Caco-2 (cell line): ENCODE measurements around the gene ANP32A. TPM values are rescaled to one million over a fixed set of nuclear protein-coding genes. Genes with fewer than 3 reads are reported as not detected.

Source experiments
- BruUV-seq: library from RNA; stranded (reverse); fragments of 400-500 nt; replicated peaks from 2 replicates; lab custom pipeline; 2021; lab: Mats Ljungman, UMichigan
- CTCF ChIA-PET: fragments of 300-600 bp; sonication (Branson Sonifier 250); formaldehyde crosslinking; loops from one replicate; lab custom pipeline; 2022; ENCODE audit warnings: antibody characterized with exemption; lab: Charles Lee
- POLR2A ChIA-PET: fragments of 300-600 bp; sonication (Branson Sonifier 250); formaldehyde crosslinking; loops from one replicate; lab custom pipeline; 2022; ENCODE audit warnings: antibody characterized with exemption; lab: Charles Lee
- DNase-seq, 2 experiments: peaks; one replicate each; pipeline versions ENCODE4 v3.0.0 to v3.0.0-alpha.2; 2020 to 2022
- H3K27me3 ChIP-seq: replicated peaks from 2 replicates; pipeline ENCODE4 v1.6.0; 2011; ENCODE audit warnings: low read length; ENCODE audit not compliant: control insufficient read depth, insufficient read depth
- H3K36me3 ChIP-seq: 2 replicates; pipeline ENCODE4 v1.5.1; 2011; ENCODE audit warnings: low read length; ENCODE audit not compliant: control insufficient read depth, insufficient read depth
- H3K4me1 ChIP-seq: fragments of 250-450 bp; sonication (Bioruptor Pico); 2 replicates; pipeline ENCODE4 v1.5.1; 2020; ENCODE audit warnings: mild to moderate bottlenecking
- H3K4me3 ChIP-seq: 2 replicates; pipeline ENCODE4 v1.5.1; 2011; ENCODE audit warnings: low read depth, mild to moderate bottlenecking, control low read depth, low read length
- H3K9me3 ChIP-seq: fragments of 250-450 bp; sonication (Bioruptor Pico); 2 replicates; pipeline ENCODE4 v1.5.1; 2020; ENCODE audit warnings: mild to moderate bottlenecking, moderate library complexity
- H3K27ac Mint-ChIP-seq: one replicate; pipeline ENCODE4 v1.8.0; 2022; ENCODE audit warnings: mixed read lengths; ENCODE audit not compliant: unreplicated experiment
- H3K27me3 Mint-ChIP-seq: one replicate; pipeline ENCODE4 v1.8.0; 2022; ENCODE audit warnings: mixed read lengths; ENCODE audit not compliant: insufficient read depth, unreplicated experiment
- H3K36me3 Mint-ChIP-seq: one replicate; pipeline ENCODE4 v1.8.0; 2022; ENCODE audit warnings: mild to moderate bottlenecking, mixed read lengths; ENCODE audit not compliant: insufficient read depth, unreplicated experiment
- H3K4me1 Mint-ChIP-seq: one replicate; pipeline ENCODE4 v1.8.0; 2022; ENCODE audit warnings: low read depth, mixed read lengths; ENCODE audit not compliant: unreplicated experiment
- H3K4me3 Mint-ChIP-seq: one replicate; pipeline ENCODE4 v1.8.0; 2022; ENCODE audit warnings: mild to moderate bottlenecking, moderate library complexity, mixed read lengths; ENCODE audit not compliant: unreplicated experiment
- H3K9me3 Mint-ChIP-seq: one replicate; pipeline ENCODE4 v1.8.0; 2022; ENCODE audit warnings: mixed read lengths; ENCODE audit not compliant: unreplicated experiment
- intact Hi-C: fragments of 100-400 bp; cut with micrococcal nuclease; formaldehyde crosslinking; loops from one replicate; pipeline ENCODE4 v1.10.0; 2022; ENCODE audit not compliant: unreplicated experiment
- total RNA-seq: library from RNA; stranded (reverse); gene quantifications from 2 replicates; pipeline ENCODE4 v1.2.3, GENCODE V29; 2022
- TF ChIP-seq, protein P1 (sequence below), 2 experiments: fragments of 200-600 bp in 1 of 2; IDR thresholded peaks; 1 replicate in 1 of 2; 2 replicates in 1 of 2; pipeline versions ENCODE4 v1.5.1 to v1.8.0; 2011 to 2022; ENCODE audit warnings: antibody characterized with exemption in 1 of 2, control low read depth in 1 of 2, inconsistent platforms in 1 of 2, low read depth in 1 of 2, low read length in 1 of 2, mild to moderate bottlenecking in 1 of 2, moderate library complexity in 1 of 2; ENCODE audit not compliant: insufficient read depth in 1 of 2, severe bottlenecking in 1 of 2, unreplicated experiment in 1 of 2

ANP32A gene
- total RNA-seq, 1 experiment from 2014 or later, result 169 TPM

DNA sequence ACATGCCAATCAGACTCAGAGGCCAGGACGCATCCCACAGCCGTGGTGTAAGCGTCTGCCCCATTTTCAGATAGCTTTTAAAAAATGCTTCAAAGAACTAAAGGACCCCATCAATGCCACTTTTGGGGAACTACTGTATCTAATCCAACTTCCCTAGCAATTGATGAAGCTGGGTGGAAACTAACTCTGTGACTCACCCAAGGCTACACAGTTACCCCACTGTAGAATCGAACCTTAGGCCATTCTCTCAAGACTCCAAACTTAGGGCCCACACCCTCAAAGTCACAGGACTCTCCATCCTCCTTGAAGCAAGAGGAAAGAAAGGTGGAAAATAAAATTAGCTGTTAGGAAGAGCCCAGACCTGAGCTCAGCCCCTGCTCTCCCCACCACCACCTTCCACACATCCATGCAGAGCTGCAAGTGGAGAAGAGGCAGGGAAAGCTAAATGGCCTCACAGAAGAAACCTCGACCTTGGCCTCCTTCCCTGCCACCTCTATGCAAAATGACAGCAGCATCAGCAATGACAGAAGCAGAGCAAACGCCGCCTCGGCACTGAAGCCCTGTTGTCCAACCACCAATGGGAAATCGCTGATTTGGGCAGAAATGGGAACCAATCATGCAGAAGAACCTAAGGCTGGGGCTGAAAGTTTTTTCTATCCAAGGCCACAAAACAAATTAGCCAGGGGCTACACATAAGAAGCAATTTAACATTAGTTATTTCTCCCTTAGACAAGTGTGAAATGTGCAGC lies 22.2 kb downstream of the ANP32A start:
- Histone ChIP-seq H3K9me3 (no peaks in the 10 kb centered on the region), H3K4me1 (peaks cover 18% of the 10 kb centered on the region), H3K27me3 (no peaks in the 10 kb centered on the region), H3K36me3 (peaks cover 4% of the 10 kb centered on the region), H3K4me3 (no peak overlapping the region)
- TF ChIP-seq, protein P1, sequence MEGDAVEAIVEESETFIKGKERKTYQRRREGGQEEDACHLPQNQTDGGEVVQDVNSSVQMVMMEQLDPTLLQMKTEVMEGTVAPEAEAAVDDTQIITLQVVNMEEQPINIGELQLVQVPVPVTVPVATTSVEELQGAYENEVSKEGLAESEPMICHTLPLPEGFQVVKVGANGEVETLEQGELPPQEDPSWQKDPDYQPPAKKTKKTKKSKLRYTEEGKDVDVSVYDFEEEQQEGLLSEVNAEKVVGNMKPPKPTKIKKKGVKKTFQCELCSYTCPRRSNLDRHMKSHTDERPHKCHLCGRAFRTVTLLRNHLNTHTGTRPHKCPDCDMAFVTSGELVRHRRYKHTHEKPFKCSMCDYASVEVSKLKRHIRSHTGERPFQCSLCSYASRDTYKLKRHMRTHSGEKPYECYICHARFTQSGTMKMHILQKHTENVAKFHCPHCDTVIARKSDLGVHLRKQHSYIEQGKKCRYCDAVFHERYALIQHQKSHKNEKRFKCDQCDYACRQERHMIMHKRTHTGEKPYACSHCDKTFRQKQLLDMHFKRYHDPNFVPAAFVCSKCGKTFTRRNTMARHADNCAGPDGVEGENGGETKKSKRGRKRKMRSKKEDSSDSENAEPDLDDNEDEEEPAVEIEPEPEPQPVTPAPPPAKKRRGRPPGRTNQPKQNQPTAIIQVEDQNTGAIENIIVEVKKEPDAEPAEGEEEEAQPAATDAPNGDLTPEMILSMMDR (IDR thresholded peaks at IDR 0.05; ENCODE audit: insufficient read depth in 1 of 2, low read depth in 1 of 2, low read length in 1 of 2, severe bottlenecking in 1 of 2, unreplicated experiment in 1 of 2), result no peak
- no peak overlapping the region for H3K4me3 Mint-ChIP-seq
- H3K27ac Mint-ChIP-seq, result peak overlapping the region; percentile 27
- H3K4me1 Mint-ChIP-seq, result peaks cover 13% of the 10 kb centered on the region
- H3K9me3 Mint-ChIP-seq, result no peaks in the 10 kb centered on the region
- ChIA-PET CTCF (no interaction called here), POLR2A (no interaction called here)
- intact Hi-C loops, result no loop called here
- H3K36me3 Mint-ChIP-seq, result peaks cover 23% of the 10 kb centered on the region
- no TSS peak for BruUV-seq
- no peaks in the 10 kb centered on the region for H3K27me3 Mint-ChIP-seq
- DNase-seq, result no peak

DNA sequence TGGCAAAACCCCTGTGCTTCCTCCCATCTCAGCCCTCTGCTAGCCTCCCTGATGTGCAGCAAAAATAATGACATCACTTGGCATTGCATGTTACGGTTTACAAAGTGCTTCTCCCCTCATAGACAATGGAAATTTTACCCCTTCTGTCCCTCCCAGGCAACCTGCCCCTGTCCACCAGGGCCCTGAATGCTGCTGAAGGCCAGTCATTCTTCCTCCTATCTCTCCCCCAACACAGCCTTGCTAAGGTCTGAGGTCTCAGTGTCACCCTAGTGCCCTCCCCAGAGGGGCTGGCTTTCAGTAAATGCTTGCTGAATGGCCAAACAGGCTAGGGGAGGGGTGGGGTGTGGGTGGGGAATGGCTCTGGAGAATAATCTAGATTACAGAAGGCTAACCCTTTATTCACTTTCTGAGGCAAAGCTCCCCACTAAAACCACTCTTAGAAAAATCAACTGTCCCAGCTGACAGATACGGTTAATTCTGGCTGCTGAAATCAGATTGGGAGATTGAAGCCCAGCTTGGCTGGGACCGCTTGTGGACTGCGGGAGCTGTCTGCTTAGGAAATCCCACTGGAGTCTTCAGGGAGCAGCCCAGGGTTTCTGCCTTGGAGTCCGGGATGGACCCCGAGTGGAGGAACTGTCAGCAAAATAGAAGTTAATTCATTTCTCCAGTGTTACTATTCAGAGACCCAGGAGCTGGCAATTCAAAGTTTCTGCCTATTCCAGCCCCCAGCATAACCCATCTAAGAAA lies 22.9 kb downstream of the ANP32A start:
- peaks cover 22% of the 10 kb centered on the region for H3K4me1 ChIP-seq
- no TSS peak for BruUV-seq
- no peak for DNase-seq
- peaks cover 29% of the 10 kb centered on the region for H3K36me3 Mint-ChIP-seq
- intact Hi-C loops, result no loop called here
- peaks cover 20% of the 10 kb centered on the region for H3K4me1 Mint-ChIP-seq
- no peaks in the 10 kb centered on the region for H3K27me3 Mint-ChIP-seq
- ChIA-PET POLR2A (no interaction called here), CTCF (interaction anchor here (0.5 kb wide), 1 partner anchor 49 kb away, joined by 3 read pairs; no protein-coding TSS in a partner anchor)
- H3K9me3 Mint-ChIP-seq, result no peaks in the 10 kb centered on the region
- no peak overlapping the region for H3K4me3 ChIP-seq
- peak overlapping the region; percentile 26 for H3K27ac Mint-ChIP-seq
- no peaks in the 10 kb centered on the region for H3K9me3 ChIP-seq
- no peaks in the 10 kb centered on the region for H3K27me3 ChIP-seq
- no peak overlapping the region for H3K4me3 Mint-ChIP-seq
- H3K36me3 ChIP-seq, result peaks cover 4% of the 10 kb centered on the region
- TF ChIP-seq, protein P1 (IDR thresholded peaks at IDR 0.05; ENCODE audit: insufficient read depth in 1 of 2, low read depth in 1 of 2, low read length in 1 of 2, severe bottlenecking in 1 of 2, unreplicated experiment in 1 of 2), result no peak

DNA sequence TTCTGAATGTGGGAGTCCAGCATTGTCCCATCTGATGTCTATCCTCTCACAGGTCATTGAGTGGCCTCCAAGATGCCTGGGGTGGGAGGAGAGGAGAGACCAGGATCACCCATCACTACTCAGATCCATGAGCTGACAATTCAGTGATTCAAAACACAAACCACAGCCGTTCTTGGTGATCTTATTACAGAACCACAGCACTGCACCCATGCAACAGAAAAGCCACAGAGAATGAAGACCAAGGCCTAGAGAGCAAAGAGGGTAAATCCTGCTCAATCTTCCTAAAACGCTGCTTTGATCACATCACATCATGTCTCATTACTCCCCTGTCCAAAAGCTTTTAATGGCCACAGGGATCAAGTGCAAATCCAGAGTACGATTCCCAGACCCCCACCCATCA lies 23.5 kb downstream of the ANP32A start:
- no peak for DNase-seq
- Mint-ChIP-seq H3K9me3 (no peaks in the 10 kb centered on the region), H3K4me3 (no peak overlapping the region), H3K27ac (peak overlapping the region; percentile 26), H3K36me3 (peaks cover 35% of the 10 kb centered on the region), H3K27me3 (no peaks in the 10 kb centered on the region), H3K4me1 (peaks cover 26% of the 10 kb centered on the region)
- no peaks in the 10 kb centered on the region for H3K27me3 ChIP-seq
- BruUV-seq, result no TSS peak
- H3K4me1 ChIP-seq, result peaks cover 22% of the 10 kb centered on the region
- TF ChIP-seq, protein P1 (IDR thresholded peaks at IDR 0.05; ENCODE audit: insufficient read depth in 1 of 2, low read depth in 1 of 2, low read length in 1 of 2, severe bottlenecking in 1 of 2, unreplicated experiment in 1 of 2), result no peak
- no peak overlapping the region for H3K4me3 ChIP-seq
- intact Hi-C loops, result no loop called here
- POLR2A ChIA-PET, result no interaction called here
- H3K36me3 ChIP-seq, result peaks cover 4% of the 10 kb centered on the region
- CTCF ChIA-PET, result interaction anchor here (0.5 kb wide), 1 partner anchor 49 kb away, joined by 3 read pairs; no protein-coding TSS in a partner anchor
- H3K9me3 ChIP-seq, result no peaks in the 10 kb centered on the region
